NCI-H1105 treated with DMSO at 0.1 percent for 48 hours (cell line): ENCODE data around the gene CALML3.

ENCODE experiments used
- DNase-seq: peaks from one replicate; lab custom pipeline; 2025; lab: John Stamatoyannopoulos, UW

CALML3 gene

GRCh38 chr10:5506751-5507648, 17.8 kb upstream of the CALML3 start:
- no peak for DNase-seq

- no peak for DNase-seq
Measured at GRCh38 chr10:5507649-5508131, 17.1 kb upstream of the CALML3 start.

GRCh38 chr10:5508161-5508604, 16.6 kb upstream of the CALML3 start:
- no peak for DNase-seq

GRCh38 chr10:5508786-5509185, 16.0 kb upstream of the CALML3 start:
- DNase-seq = no peak

- no peak for DNase-seq
Measured at GRCh38 chr10:5509236-5509635, 15.5 kb upstream of the CALML3 start.

- DNase-seq = no peak
Measured at GRCh38 chr10:5509691-5510090, 15.1 kb upstream of the CALML3 start.

- DNase-seq = no peak
Measured at GRCh38 chr10:5510281-5511072, 14.3 kb upstream of the CALML3 start.

GRCh38 chr10:5511231-5511884, 13.4 kb upstream of the CALML3 start:
- no peak for DNase-seq

- DNase-seq = no peak
Measured at GRCh38 chr10:5511885-5512280, 12.9 kb upstream of the CALML3 start.

- DNase-seq = no peak
Measured at GRCh38 chr10:5512331-5512730, 12.4 kb upstream of the CALML3 start.

GRCh38 chr10:5512881-5513612, 11.7 kb upstream of the CALML3 start:
- no peak for DNase-seq

GRCh38 chr10:5514226-5514850, 10.4 kb upstream of the CALML3 start:
- no peak for DNase-seq

GRCh38 chr10:5515948-5516761, 8.6 kb upstream of the CALML3 start:
- DNase-seq = no peak

- no peak for DNase-seq
Measured at GRCh38 chr10:5517546-5517945, 7.2 kb upstream of the CALML3 start.

GRCh38 chr10:5518143-5518542, 6.6 kb upstream of the CALML3 start:
- DNase-seq = peak; percentile 82

- no peak for DNase-seq
Measured at GRCh38 chr10:5519054-5519453, 5.7 kb upstream of the CALML3 start.

GRCh38 chr10:5522913-5523560, 1.7 kb upstream of the CALML3 start:
- no peak for DNase-seq

GRCh38 chr10:5523796-5524574, 776 bp upstream of the CALML3 start:
- DNase-seq = no peak
